Activated B cell treated with CpG ODN at 0.5 μM for 24 hours (primary cell): ENCODE results near the gene SHC3. TPM values are rescaled to one million over a fixed set of nuclear protein-coding genes. Genes with fewer than 3 reads are reported as not detected.

ENCODE experiments used
- ATAC-seq: fragments of 200-7000 bp; cut with Tn5 transposase; one replicate; pipeline ENCODE4 v1.10.0; 2021; ENCODE audit warnings: low read depth, mild to moderate bottlenecking, moderate library complexity
- CTCF ChIA-PET: fragments of 350-600 bp; sonication (Branson Sonifier 250); formaldehyde crosslinking; loops from one replicate; lab custom pipeline; 2021; ENCODE audit warnings: antibody characterized with exemption; lab: Charles Lee
- POLR2A ChIA-PET: fragments of 350-600 bp; sonication (Branson Sonifier 250); formaldehyde crosslinking; loops from one replicate; lab custom pipeline; 2021; ENCODE audit warnings: antibody characterized with exemption; lab: Charles Lee
- DNase-seq: peaks from one replicate; pipeline ENCODE4 v3.0.0; 2022
- H3K27ac Mint-ChIP-seq: one replicate; pipeline ENCODE4 v1.8.0; 2020; ENCODE audit warnings: mixed read lengths
- H3K27me3 Mint-ChIP-seq: one replicate; pipeline ENCODE4 v1.8.0; 2021; ENCODE audit warnings: mixed read lengths
- H3K36me3 Mint-ChIP-seq: one replicate; pipeline ENCODE4 v1.8.0; 2021; ENCODE audit warnings: low read depth, mixed read lengths
- H3K4me1 Mint-ChIP-seq: one replicate; pipeline ENCODE4 v1.8.0; 2021; ENCODE audit warnings: mixed read lengths
- H3K4me3 Mint-ChIP-seq: one replicate; pipeline ENCODE4 v1.8.0; 2020; ENCODE audit warnings: mild to moderate bottlenecking, mixed read lengths
- H3K9me3 Mint-ChIP-seq: one replicate; pipeline ENCODE4 v1.8.0; 2020; ENCODE audit warnings: mixed read lengths
- intact Hi-C: fragments of 100-400 bp; cut with micrococcal nuclease; formaldehyde crosslinking; loops from one replicate; pipeline ENCODE4 v1.15.1; 2024
- total RNA-seq: library from RNA; stranded (reverse); gene quantifications from 2 replicates; pipeline ENCODE4 v1.2.3, GENCODE V29; 2022
- TF ChIP-seq, protein P1 (sequence below): fragments of 200-600 bp; IDR thresholded peaks from one replicate; pipeline ENCODE4 v1.8.0; 2022; ENCODE audit warnings: antibody characterized with exemption, mild to moderate bottlenecking

Gene SHC3
- total RNA-seq, 1 donor from 2014 or later: not detected

DNA sequence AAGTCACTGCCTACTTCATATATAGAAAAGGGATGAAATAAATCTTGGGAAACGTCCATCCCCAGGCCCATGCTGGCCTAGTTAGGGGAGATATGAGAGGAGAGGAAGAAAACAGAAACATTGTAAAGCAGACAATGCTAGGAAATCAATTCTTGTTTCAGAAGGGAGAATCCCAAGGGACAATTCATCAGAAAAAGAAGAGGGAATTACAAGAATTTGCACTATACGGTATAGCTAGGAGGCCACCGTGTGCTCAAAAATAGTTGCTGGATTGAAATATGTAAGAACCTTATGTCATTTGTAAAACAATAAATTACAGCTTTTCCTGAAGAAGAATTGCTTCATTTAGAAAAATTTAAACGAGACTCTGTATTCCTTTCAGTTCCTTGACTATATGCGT is 8.3 kb upstream of the SHC3 start:
- Mint-ChIP-seq H3K36me3 (no peaks in the 10 kb centered on the region), H3K27me3 (peaks cover 14% of the 10 kb centered on the region), H3K4me1 (no peaks in the 10 kb centered on the region), H3K9me3 (no peaks in the 10 kb centered on the region), H3K4me3 (no peak overlapping the region), H3K27ac (no peak overlapping the region)
- intact Hi-C loops: no loop called here
- ChIA-PET CTCF (no interaction called here), POLR2A (no interaction called here)
- TF ChIP-seq, protein P1, sequence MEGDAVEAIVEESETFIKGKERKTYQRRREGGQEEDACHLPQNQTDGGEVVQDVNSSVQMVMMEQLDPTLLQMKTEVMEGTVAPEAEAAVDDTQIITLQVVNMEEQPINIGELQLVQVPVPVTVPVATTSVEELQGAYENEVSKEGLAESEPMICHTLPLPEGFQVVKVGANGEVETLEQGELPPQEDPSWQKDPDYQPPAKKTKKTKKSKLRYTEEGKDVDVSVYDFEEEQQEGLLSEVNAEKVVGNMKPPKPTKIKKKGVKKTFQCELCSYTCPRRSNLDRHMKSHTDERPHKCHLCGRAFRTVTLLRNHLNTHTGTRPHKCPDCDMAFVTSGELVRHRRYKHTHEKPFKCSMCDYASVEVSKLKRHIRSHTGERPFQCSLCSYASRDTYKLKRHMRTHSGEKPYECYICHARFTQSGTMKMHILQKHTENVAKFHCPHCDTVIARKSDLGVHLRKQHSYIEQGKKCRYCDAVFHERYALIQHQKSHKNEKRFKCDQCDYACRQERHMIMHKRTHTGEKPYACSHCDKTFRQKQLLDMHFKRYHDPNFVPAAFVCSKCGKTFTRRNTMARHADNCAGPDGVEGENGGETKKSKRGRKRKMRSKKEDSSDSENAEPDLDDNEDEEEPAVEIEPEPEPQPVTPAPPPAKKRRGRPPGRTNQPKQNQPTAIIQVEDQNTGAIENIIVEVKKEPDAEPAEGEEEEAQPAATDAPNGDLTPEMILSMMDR: no peak
- ATAC-seq: no peak
- no peak for DNase-seq

DNA sequence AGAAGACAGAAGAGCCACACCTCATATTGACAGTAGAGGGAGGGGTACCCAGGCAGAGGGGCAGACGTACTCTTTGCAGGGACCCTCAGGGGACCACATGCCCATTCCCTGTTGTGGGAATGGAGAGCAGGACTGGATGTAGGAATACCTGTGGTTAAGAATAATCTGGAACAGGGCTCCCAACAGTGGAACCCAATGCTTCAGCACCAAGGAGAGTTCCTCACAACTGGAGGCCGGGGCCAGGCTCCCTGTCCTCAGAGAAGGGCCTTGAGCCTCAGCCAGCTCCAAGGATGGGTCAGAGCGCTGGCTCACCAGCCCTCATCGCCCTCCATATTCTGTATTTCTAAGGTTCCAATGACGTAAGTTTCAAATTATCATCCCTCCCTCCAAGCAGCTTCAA is 7.4 kb upstream of the SHC3 start:
- H3K4me1 Mint-ChIP-seq: no peaks in the 10 kb centered on the region
- H3K27ac Mint-ChIP-seq: no peak overlapping the region
- no peak overlapping the region for H3K4me3 Mint-ChIP-seq
- ChIA-PET CTCF (no interaction called here), POLR2A (no interaction called here)
- TF ChIP-seq, protein P1: no peak
- H3K9me3 Mint-ChIP-seq: no peaks in the 10 kb centered on the region
- DNase-seq (no peak), ATAC-seq (no peak)
- peaks cover 14% of the 10 kb centered on the region for H3K27me3 Mint-ChIP-seq
- H3K36me3 Mint-ChIP-seq: no peaks in the 10 kb centered on the region
- intact Hi-C loops: no loop called here

DNA sequence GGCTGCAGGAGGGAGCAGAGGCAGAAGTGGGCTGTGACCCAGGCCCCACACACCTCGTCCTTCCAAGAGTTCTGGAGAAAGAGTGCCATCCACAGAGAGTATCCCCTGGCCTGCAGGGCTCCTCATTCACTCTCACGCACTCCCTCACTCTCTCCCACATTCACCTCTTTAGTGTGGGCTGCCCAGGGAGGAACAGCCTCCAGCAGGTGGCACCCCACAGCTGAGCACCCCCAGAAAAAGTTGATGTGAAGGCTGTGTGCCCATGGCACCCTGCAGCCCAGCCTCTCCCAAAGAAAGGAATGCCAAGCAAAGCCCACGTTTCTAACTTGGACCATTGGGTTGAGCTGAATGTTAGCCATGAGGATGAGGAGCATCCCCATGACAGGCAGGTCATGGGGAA is 4.5 kb upstream of the SHC3 start:
- no peaks in the 10 kb centered on the region for H3K36me3 Mint-ChIP-seq
- no peaks in the 10 kb centered on the region for H3K9me3 Mint-ChIP-seq
- peaks cover 37% of the 10 kb centered on the region for H3K27me3 Mint-ChIP-seq
- no peak overlapping the region for H3K4me3 Mint-ChIP-seq
- peaks cover 17% of the 10 kb centered on the region for H3K4me1 Mint-ChIP-seq
- CTCF ChIA-PET: no interaction called here
- ATAC-seq: no peak
- POLR2A ChIA-PET: no interaction called here
- TF ChIP-seq, protein P1: no peak
- intact Hi-C loops: no loop called here
- no peak overlapping the region for H3K27ac Mint-ChIP-seq
- DNase-seq: no peak

DNA sequence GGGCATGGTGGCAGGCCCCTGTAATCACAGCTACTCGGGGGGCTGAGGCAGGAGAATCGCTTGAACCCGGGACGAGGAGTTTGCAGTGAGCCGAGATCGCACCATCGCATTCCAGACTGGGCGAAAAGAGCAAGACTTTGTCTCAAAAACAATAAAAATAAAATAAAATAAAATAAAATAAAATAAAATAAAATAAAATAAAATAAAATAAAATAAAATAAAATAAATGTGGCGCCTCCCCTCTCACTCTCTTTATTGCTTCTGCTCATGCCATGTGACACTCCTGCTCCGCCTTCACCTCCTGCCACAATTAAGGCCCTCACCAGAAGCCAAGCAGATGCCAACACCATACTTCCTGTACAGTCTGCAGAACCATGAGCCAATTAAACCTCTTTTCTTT is 3.8 kb upstream of the SHC3 start:
- DNase-seq (no peak), ATAC-seq (no peak)
- H3K4me1 Mint-ChIP-seq: peaks cover 17% of the 10 kb centered on the region
- H3K9me3 Mint-ChIP-seq: no peaks in the 10 kb centered on the region
- peaks cover 37% of the 10 kb centered on the region for H3K27me3 Mint-ChIP-seq
- intact Hi-C loops: no loop called here
- TF ChIP-seq, protein P1: no peak
- H3K27ac Mint-ChIP-seq: no peak overlapping the region
- ChIA-PET CTCF (no interaction called here), POLR2A (no interaction called here)
- no peaks in the 10 kb centered on the region for H3K36me3 Mint-ChIP-seq
- no peak overlapping the region for H3K4me3 Mint-ChIP-seq

DNA sequence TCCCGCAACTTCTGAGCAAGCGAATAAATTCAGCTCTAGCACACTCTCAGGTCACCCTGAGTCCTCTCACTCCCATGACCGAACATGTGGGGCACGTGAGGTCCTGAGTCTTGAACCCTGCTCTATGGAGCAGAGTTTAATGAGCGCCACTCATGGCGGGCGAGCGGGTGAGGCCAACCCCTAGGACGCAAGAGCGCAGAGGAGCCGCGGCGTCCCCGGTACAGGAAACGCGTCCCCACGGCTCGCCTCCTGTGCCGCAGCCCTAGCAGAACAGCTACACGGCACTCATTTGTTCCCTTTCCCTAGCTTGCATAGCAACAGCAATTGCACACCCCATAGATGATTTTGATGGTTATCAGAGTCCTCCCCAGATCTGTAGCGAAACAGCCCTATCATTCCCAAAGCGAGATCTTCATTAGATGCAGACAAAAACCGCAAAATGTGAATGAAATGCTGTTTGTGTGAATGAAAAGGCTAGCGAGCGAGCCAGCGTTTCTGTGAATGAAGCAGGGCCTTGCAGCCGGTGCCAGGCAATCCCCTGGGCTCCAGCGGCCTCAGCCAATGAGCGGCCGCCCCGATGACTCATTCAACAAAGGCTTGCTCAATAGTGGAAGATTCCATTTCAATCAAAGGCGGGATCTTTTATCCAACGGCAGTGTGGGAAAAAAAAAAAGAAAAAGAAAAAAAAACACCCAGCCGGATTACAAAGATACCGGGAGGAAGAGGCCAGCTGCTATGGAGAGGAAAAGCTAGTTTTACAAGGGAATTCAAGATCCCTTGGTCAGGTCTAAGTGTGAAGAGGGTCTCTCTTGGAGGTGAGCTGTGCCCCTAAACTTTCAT is 1.5 kb upstream of the SHC3 start:
- ATAC-seq (peak; percentile 37), DNase-seq (no peak)
- intact Hi-C loops: no loop called here
- TF ChIP-seq, protein P1: no peak
- H3K4me3 Mint-ChIP-seq: peak overlapping the region; percentile 45
- H3K27ac Mint-ChIP-seq: no peak overlapping the region
- ChIA-PET POLR2A (interaction anchor here (0.7 kb wide), 1 partner anchor 26 kb away, joined by 3 read pairs; no protein-coding TSS in a partner anchor), CTCF (no interaction called here)
- H3K27me3 Mint-ChIP-seq: peaks cover 54% of the 10 kb centered on the region
- no peaks in the 10 kb centered on the region for H3K36me3 Mint-ChIP-seq
- H3K9me3 Mint-ChIP-seq: no peaks in the 10 kb centered on the region
- H3K4me1 Mint-ChIP-seq: peaks cover 17% of the 10 kb centered on the region
